Rectal smooth muscle tissue (tissue), 1 donor: ENCODE measurements around the gene GRIN2D.
"Not testable (repeated sequence)": the region's sequence is repeated elsewhere in the genome, so short reads cannot be mapped to it uniquely, and the experiment has no call there.

Source experiments
- H3K27ac ChIP-seq: one replicate; pipeline ENCODE4 v1.7.0; 2013; ENCODE audit warnings: low read depth, low read length, inconsistent platforms
- H3K27me3 ChIP-seq: one replicate; pipeline ENCODE4 v1.7.0; 2013; ENCODE audit warnings: low read length; ENCODE audit not compliant: control insufficient read depth, insufficient read depth
- H3K36me3 ChIP-seq: one replicate; pipeline ENCODE4 v1.7.0; 2013; ENCODE audit warnings: low read length; ENCODE audit not compliant: control insufficient read depth, insufficient read depth
- H3K4me1 ChIP-seq: one replicate; pipeline ENCODE4 v1.7.0; 2013; ENCODE audit warnings: low read length; ENCODE audit not compliant: control insufficient read depth, insufficient read depth
- H3K4me3 ChIP-seq: one replicate; pipeline ENCODE4 v1.7.0; 2013; ENCODE audit warnings: low read length
- H3K9ac ChIP-seq: one replicate; pipeline ENCODE4 v1.7.0; 2013; ENCODE audit warnings: low read length

Gene GRIN2D

GRCh38 chr19:48378194-48378570, 15.3 kb upstream of the GRIN2D start:
- H3K27ac ChIP-seq = no peak overlapping the region
- H3K4me1 ChIP-seq = no peaks in the 10 kb centered on the region
- no peaks in the 10 kb centered on the region for H3K27me3 ChIP-seq
- no peak overlapping the region for H3K9ac ChIP-seq
- peaks cover 2% of the 10 kb centered on the region for H3K36me3 ChIP-seq
- no peak overlapping the region for H3K4me3 ChIP-seq

DNA sequence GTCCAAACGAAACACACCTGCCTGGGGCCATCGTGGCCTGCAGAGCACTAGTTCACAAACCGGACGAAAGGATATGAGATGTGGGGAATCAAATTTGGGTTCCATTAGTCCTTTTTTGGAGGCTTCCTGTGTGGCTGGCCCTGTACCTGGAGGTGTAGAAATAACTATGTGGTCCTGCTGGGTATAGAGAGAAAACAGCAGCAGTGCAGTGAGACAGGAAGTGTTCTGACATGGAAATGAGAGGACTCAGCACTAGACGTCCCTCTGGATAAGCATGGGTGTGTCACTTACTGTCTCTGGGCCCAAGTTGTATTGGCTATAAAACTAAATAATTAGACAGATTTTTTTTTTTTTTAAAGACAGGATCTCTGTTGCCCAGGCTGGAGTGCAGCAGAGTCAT, 14.4 kb upstream of the GRIN2D start:
- Histone ChIP-seq H3K27ac (no peak overlapping the region), H3K9ac (no peak overlapping the region), H3K4me1 (no peaks in the 10 kb centered on the region), H3K4me3 (no peak overlapping the region), H3K36me3 (peaks cover 7% of the 10 kb centered on the region), H3K27me3 (no peaks in the 10 kb centered on the region)

DNA sequence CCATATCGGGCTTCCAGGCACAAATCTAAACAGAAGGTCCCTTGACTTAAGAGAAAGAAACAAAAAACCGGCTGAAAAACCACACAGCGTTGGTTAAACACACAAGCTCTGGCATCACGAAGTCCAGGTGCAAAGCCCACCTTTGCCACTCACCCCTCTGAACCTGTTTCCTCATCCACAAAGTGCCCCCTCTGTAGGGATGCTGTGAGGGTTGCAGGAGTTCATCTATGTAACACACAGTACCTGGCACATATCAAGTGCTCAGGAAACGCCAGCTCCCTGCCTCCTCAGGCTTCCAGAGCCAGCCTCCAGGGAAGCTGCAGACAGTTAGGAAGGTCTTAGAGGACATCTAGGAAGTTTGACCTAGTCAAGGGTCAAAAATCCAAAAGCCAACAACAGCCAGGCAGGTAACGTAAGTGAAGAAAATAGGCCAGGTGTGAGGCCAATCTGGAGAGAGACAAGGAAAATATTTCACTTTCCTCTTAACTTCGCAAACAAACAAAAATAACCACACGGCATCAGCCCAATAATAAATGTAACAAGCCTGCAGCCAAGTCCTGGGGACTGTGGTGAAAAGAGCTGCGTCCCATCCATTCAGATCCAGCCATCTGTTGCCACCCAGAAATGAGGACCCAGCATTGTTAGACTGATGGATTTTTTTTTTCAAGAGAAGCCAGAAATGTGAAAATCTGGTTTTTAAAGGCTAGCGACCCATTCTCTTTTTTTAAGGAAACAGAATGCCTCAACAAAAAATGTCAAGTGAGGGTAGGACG, 12.1 kb upstream of the GRIN2D start:
- Histone ChIP-seq H3K36me3 (peaks cover 22% of the 10 kb centered on the region), H3K4me1 (no peaks in the 10 kb centered on the region), H3K27ac (no peak overlapping the region), H3K9ac (no peak overlapping the region), H3K4me3 (no peak overlapping the region), H3K27me3 (no peaks in the 10 kb centered on the region)

DNA sequence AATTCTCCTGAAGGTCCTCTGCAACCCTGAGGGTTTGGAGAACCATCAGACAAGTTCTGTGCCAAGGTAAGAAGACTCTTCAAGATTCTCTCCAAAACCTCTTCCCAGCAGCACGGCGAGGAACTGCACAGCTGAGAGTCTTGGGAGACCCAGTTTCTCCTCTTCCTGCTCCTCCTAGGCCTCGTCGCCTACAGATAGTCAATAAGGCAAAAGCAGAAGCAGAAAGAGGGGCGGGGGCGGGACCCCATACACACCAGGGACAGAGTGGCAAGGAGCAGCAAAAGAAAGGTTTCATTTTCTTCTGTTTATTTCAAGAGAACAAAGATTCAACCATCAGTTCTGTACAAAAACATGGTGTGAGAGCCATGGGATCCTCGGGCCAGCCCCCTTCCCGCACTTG, 11.2 kb upstream of the GRIN2D start:
- peaks cover 22% of the 10 kb centered on the region for H3K36me3 ChIP-seq
- no peaks in the 10 kb centered on the region for H3K27me3 ChIP-seq
- no peaks in the 10 kb centered on the region for H3K4me1 ChIP-seq
- no peak overlapping the region for H3K4me3 ChIP-seq
- H3K9ac ChIP-seq = no peak overlapping the region
- no peak overlapping the region for H3K27ac ChIP-seq

DNA sequence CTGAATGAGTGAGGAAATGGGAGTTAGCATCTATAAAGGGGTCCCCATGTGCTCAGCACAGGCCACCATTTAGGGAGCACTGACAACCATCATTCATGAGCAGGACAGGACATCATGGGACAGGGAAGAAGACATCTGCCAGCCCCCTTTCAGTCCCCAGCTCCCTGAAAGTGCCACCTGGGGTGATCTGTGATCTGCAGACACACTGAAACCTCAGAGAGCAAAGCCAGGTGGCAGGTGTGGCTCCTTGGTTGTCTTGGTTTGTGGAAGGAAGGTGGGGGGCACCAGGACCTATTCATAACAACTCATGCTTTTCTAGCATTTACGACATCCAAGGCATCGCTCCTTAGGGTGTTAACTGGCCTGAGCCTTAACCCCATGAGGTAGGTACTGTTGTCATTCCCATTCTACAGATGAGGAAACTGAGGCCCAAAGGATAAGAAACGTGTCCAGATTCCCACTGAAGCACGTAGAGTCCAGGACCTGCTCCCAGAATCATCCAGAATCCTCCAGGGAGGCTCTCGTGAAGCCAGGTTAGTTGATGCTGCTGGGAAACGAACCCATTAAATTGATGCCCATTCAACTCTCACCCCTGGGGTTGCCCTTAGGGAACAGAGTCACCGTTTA, 7.9 kb upstream of the GRIN2D start:
- H3K4me1 ChIP-seq = no peaks in the 10 kb centered on the region
- peaks cover 28% of the 10 kb centered on the region for H3K36me3 ChIP-seq
- no peak overlapping the region for H3K27ac ChIP-seq
- no peak overlapping the region for H3K4me3 ChIP-seq
- no peaks in the 10 kb centered on the region for H3K27me3 ChIP-seq
- H3K9ac ChIP-seq = no peak overlapping the region

GRCh38 chr19:48386981-48387380, 6.5 kb upstream of the GRIN2D start:
- Histone ChIP-seq H3K27me3 (no peaks in the 10 kb centered on the region), H3K9ac (no peak overlapping the region), H3K4me3 (no peak overlapping the region), H3K4me1 (no peaks in the 10 kb centered on the region), H3K27ac (no peak overlapping the region), H3K36me3 (peaks cover 26% of the 10 kb centered on the region)

- Histone ChIP-seq H3K4me1 (no peaks in the 10 kb centered on the region), H3K27ac (peak overlapping the region; percentile 78), H3K4me3 (peak overlapping the region; percentile 98), H3K9ac (peak overlapping the region; percentile 100), H3K27me3 (peaks cover 20% of the 10 kb centered on the region), H3K36me3 (peaks cover 12% of the 10 kb centered on the region)
Measured at GRCh38 chr19:48390188-48391099, 3.0 kb upstream of the GRIN2D start.

DNA sequence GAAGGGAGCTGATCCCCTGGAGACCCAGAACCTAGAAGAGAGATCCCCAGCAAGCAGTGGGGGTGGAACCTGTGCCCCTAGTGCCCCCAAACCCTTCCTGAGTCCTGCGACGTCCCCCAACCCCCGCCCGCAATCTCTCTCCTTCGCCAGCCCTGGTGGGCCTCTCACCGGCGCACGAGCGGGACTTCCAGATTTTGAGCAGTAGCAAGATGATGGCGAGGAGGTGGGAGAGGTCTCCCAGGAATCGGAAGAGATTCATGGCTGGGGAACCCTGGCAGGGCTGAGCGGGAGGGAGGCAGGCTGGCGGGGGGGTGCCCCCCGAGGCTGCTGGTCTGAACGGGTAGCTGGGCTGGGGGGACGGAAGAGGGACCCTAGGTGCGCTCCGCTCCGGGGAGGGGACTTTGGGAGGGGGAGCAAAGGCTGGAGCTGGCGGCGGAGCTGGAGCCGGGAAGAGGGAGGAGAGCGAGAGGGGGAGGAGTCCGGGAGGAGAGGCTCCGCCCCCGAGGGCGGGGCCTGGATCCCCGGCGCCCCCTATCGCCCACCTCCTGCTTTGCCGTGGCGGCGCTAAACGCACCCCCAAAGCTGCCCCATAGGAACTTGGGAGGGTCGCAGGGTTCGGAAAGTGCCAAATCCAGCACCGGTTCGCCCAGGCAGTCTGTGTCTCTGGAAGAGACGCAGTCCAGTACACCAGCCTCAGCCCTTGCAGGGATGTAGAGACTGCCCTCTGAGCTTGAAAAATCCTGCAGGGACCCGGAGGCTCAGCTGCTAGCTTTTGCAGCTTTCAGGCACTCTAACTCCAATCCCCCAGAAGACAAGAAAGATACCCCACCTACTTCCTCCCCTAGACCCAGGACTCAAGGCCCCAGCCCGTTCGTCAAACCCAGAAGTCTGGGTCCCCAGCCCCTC, 2.1 kb upstream of the GRIN2D start, which contains the start of gene KDELR1:
KDELR1 (minus strand) TSS at position 452 of the 906 bp plus-strand sequence; CDS start at position 259, 193 bp downstream.
- Histone ChIP-seq H3K36me3 (peaks cover 6% of the 10 kb centered on the region), H3K4me1 (no peaks in the 10 kb centered on the region), H3K27ac (peak within 1 kb of the TSS; percentile 78), H3K9ac (peak within 1 kb of the TSS; percentile 100), H3K4me3 (peak within 1 kb of the TSS; percentile 98), H3K27me3 (peaks cover 29% of the 10 kb centered on the region)

GRCh38 chr19:48392006-48392344, 1.5 kb upstream of the GRIN2D start:
- H3K27ac ChIP-seq, H3K4me1 ChIP-seq, H3K36me3 ChIP-seq, H3K9ac ChIP-seq, H3K4me3 ChIP-seq: not testable (repeated sequence)
- peaks cover 34% of the 10 kb centered on the region for H3K27me3 ChIP-seq

DNA sequence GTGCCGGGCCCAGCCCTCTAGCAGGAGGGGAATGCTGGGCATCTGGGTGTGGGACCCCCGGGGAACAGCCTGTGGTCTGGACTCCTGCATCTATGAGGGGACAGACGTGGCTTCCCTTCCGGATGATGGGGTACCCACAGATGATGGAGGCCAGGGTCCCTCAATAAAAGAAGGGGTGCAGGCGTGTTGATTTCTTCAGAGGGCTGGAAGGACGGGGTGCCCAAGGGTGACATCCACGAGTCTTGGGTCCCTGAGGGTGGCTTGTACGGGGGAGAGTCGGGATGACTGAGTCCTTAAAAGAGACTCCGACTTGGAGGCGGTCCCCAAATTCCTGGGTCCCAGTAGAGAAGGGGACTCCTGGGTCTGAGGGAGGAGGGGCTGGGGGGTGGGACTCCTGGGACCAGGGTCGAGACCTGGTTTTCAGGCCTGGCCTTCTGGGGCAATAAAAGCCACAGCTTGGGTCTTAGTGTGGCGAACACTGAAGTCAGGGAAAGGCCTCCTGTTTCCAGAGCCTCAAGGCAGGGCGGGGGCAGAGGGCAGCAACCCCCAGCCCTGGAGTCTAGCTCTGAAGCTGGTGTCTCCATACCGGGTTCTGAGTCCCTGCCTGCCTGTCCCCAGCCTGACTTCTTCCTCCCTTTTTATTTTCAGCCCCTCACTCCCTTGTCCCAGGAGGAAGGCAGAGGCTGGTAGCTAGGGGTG, 459 bp upstream of the GRIN2D start:
- no peak overlapping the region for H3K27ac ChIP-seq

DNA sequence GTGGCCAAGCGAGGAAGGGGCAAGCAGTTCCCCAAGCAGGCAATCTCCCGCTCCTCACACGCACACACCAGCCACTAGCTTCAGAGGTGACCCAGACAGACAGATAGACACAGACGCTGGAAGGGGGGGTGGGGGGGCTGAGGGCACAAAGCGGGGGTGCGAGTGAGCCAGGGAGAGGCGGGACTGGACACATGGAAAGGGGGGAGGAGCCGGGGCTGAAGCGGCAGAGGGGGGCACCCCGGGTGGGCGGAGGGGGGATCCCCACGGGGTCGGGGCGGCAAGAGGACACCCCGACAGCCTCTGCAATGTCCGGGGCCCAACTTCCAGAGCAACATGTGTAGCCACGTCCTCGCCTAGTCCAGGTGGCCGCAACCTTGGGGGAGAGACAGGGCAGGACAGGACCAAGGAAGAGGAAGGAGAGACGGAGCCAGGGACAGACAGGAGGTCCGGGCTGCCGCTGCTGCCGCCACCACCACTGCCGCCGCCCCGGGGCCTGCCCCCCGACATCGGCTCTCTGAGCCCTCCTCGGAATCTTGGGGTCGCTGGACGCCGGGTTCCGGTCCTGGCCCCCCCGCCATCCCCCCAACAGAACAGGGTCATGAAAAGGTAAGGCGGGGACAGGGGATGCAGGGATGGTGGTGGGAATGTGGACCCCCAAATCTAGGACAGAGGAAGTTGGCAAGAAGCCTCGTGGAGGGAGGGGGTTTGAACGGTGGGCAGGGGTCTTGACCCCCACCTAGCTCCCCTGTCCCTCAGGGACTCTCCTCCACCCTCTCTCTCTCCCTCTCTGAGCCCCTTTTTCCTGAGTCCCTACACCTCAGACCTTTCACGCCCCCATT, 1.1 kb downstream of the GRIN2D start:
- no peak overlapping the region for H3K4me3 ChIP-seq
- peaks cover 46% of the 10 kb centered on the region for H3K27me3 ChIP-seq
- no peak overlapping the region for H3K9ac ChIP-seq

More for the DNA sequence above, 459 bp upstream of the GRIN2D start:
- no peak overlapping the region for H3K9ac ChIP-seq
- peaks cover 4% of the 10 kb centered on the region for H3K36me3 ChIP-seq
- peaks cover 44% of the 10 kb centered on the region for H3K27me3 ChIP-seq
- no peaks in the 10 kb centered on the region for H3K4me1 ChIP-seq
- H3K4me3 ChIP-seq = no peak overlapping the region

More for the DNA sequence above, 1.1 kb downstream of the GRIN2D start:
- Histone ChIP-seq H3K4me1 (no peaks in the 10 kb centered on the region), H3K36me3 (no peaks in the 10 kb centered on the region), H3K27ac (no peak overlapping the region)
